HUES48 (cell line): Measurements from ENCODE around the gene FAM237B.

Experiments
- H3K27ac ChIP-seq: one replicate; pipeline ENCODE4 v1.7.0; 2013; ENCODE audit warnings: low read depth, low read length, inconsistent platforms
- H3K27me3 ChIP-seq: 2 replicates; pipeline ENCODE4 v1.6.1; 2013; ENCODE audit warnings: mild to moderate bottlenecking, low read length; ENCODE audit not compliant: control insufficient read depth, insufficient read depth
- H3K36me3 ChIP-seq: 2 replicates; pipeline ENCODE4 v1.6.1; 2013; ENCODE audit warnings: low read length; ENCODE audit not compliant: control insufficient read depth, insufficient read depth
- H3K4me1 ChIP-seq: 2 replicates; pipeline ENCODE4 v1.6.1; 2013; ENCODE audit warnings: mild to moderate bottlenecking, low read length; ENCODE audit not compliant: control insufficient read depth, insufficient read depth
- H3K4me3 ChIP-seq: 2 replicates; pipeline ENCODE4 v1.5.1; 2013; ENCODE audit warnings: mild to moderate bottlenecking, low read depth, low read length
- H3K9ac ChIP-seq: 2 replicates; pipeline ENCODE4 v1.6.1; 2013; ENCODE audit warnings: mild to moderate bottlenecking, low read depth, low read length, moderate library complexity
- H3K9me3 ChIP-seq: 2 replicates; pipeline ENCODE4 v1.6.1; 2013; ENCODE audit warnings: low read length; ENCODE audit not compliant: control insufficient read depth, insufficient read depth

FAM237B gene

DNA sequence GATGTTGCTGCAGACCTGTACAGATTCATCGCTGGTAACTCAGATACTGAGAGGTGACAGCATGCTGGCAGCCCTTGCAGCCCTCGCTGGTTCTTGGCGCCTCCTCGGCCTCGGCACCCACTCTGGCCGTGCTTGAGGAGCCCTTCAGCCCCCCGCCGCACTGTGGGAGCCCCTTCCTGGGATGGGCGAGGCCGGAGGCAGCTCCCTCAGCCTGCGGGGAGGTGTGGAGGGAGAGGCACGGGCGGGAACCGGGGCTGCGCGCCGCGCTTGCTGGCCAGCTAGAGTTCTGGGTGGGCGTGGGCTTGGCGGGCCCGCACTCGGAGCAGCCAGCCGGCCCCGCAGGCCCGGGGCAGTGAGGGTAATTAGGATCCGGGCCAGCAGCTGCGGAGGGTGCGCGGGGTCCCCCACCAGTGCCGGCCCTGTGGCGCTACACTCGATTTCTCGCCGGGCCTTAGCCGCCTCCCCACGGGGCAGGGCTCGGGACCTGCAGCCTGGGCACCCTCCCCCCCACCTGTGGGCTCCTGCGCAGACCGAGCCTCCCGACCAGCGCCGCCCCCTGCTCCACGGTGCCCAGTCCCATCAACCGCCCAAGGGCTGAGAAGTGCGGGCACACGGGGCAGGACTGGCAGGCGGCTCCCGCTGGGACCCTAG is 13.2 kb upstream of the FAM237B start:
- Histone ChIP-seq H3K9ac (no peak overlapping the region), H3K27ac (no peak overlapping the region), H3K36me3 (no peaks in the 10 kb centered on the region), H3K4me1 (no peaks in the 10 kb centered on the region), H3K27me3 (no peaks in the 10 kb centered on the region), H3K9me3 (no peaks in the 10 kb centered on the region), H3K4me3 (no peak overlapping the region)

DNA sequence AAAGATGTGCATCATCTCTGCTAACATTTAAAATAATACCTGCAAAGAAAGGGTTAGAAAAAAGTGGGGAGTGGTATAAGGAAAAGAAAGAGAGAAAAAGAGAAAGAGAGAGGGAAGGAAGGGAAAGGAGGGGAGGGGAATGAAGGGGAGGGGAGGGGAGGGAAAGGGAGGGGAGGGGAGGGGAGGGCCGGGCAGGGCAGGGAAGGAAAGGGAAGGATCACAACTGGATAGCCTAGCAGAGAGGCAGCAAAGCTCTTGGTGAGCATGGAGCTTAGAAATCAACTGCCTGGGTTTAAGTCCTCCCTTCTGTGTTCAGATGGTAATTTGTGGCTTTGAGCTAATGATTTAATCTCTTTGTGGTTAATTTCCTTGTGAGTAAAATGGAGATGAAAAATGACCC is 5.4 kb upstream of the FAM237B start:
- Histone ChIP-seq H3K27me3 (peaks cover 25% of the 10 kb centered on the region), H3K27ac (no peak overlapping the region), H3K9ac (no peak overlapping the region), H3K4me1 (0 out of 2 replicates have a peak, but pooled peaks cover 1% of the 10 kb centered on the region), H3K4me3 (no peak overlapping the region), H3K9me3 (no peaks in the 10 kb centered on the region), H3K36me3 (no peaks in the 10 kb centered on the region)

DNA sequence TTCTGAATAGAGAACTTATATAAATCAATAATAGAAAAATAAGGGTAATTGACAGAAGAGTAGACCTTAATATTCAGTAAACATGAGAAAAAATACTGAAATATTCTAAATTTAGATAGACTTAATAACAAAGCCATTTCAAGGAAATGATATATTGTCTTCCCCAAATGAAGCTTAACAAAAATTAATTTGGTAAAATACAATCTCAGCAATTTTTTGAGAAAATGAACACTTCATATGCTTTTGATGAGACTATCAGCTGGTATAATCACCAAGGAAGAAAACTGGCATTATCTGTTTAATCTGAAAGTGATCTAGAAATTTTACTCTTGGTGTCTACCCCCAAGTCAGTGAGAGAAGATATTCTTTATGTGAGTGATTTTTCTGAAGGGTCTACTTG is 1.7 kb upstream of the FAM237B start:
- Histone ChIP-seq H3K27ac (no peak overlapping the region), H3K4me3 (no peak overlapping the region), H3K9ac (no peak overlapping the region), H3K4me1 (0 out of 2 replicates have a peak, but pooled peaks cover 3% of the 10 kb centered on the region), H3K9me3 (no peaks in the 10 kb centered on the region), H3K27me3 (peaks cover 61% of the 10 kb centered on the region), H3K36me3 (no peaks in the 10 kb centered on the region)

GRCh38 chr7:90320418-90320800 is 695 bp downstream of the FAM237B start:
- H3K27me3 ChIP-seq, result peaks cover 62% of the 10 kb centered on the region
- 0 out of 2 replicates have a peak, but pooled peaks cover 3% of the 10 kb centered on the region for H3K4me1 ChIP-seq
- H3K36me3 ChIP-seq, result no peaks in the 10 kb centered on the region
- no peak overlapping the region for H3K9ac ChIP-seq
- H3K4me3 ChIP-seq, result peak overlapping the region; percentile 71; the same call in 1 of the 2 replicates
- H3K9me3 ChIP-seq, result no peaks in the 10 kb centered on the region
- no peak overlapping the region for H3K27ac ChIP-seq

GRCh38 chr7:90320014-90320413 is 1.1 kb downstream of the FAM237B start:
- H3K9ac ChIP-seq, result no peak overlapping the region
- H3K36me3 ChIP-seq, result no peaks in the 10 kb centered on the region
- 0 out of 2 replicates have a peak, but pooled peaks cover 3% of the 10 kb centered on the region for H3K4me1 ChIP-seq
- H3K9me3 ChIP-seq, result no peaks in the 10 kb centered on the region
- peaks cover 62% of the 10 kb centered on the region for H3K27me3 ChIP-seq
- no peak overlapping the region for H3K4me3 ChIP-seq
- H3K27ac ChIP-seq, result no peak overlapping the region

DNA sequence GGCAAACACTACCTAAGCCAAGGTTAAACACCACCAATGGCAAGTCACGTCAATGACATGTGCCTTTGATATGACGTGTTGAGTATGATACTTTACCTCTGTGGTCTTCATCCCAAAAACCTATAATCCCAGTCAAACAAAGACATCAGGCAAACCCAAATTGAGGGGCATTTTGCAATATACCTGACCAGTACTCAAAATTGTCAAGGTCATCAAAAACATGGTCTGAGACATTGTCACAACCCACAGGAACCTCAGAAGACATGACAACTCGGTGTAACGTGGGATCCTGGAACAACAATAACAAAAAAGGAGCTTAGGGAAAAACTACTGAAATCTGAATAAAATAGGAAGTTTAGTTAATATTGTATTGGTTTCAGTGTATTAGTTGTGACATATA is 7.2 kb downstream of the FAM237B start:
- Histone ChIP-seq H3K9ac (no peak overlapping the region), H3K9me3 (no peaks in the 10 kb centered on the region), H3K27me3 (peaks cover 11% of the 10 kb centered on the region), H3K27ac (no peak overlapping the region), H3K4me3 (no peak overlapping the region), H3K36me3 (no peaks in the 10 kb centered on the region), H3K4me1 (no peaks in the 10 kb centered on the region)

GRCh38 chr7:90312745-90313144 is 8.4 kb downstream of the FAM237B start:
- 0 out of 2 replicates have a peak, but pooled peaks cover under 1% of the 10 kb centered on the region for H3K27me3 ChIP-seq
- H3K27ac ChIP-seq, result no peak overlapping the region
- no peak overlapping the region for H3K9ac ChIP-seq
- no peaks in the 10 kb centered on the region for H3K36me3 ChIP-seq
- no peaks in the 10 kb centered on the region for H3K4me1 ChIP-seq
- H3K4me3 ChIP-seq, result no peak overlapping the region
- no peaks in the 10 kb centered on the region for H3K9me3 ChIP-seq

- H3K9me3 ChIP-seq, result no peaks in the 10 kb centered on the region
- no peak overlapping the region for H3K9ac ChIP-seq
- no peaks in the 10 kb centered on the region for H3K27me3 ChIP-seq
- no peak overlapping the region for H3K27ac ChIP-seq
- no peaks in the 10 kb centered on the region for H3K36me3 ChIP-seq
- no peak overlapping the region for H3K4me3 ChIP-seq
- H3K4me1 ChIP-seq, result no peaks in the 10 kb centered on the region
Observed at GRCh38 chr7:90311175-90311574, 9.9 kb downstream of the FAM237B start.

- Histone ChIP-seq H3K27me3 (no peaks in the 10 kb centered on the region), H3K9me3 (no peaks in the 10 kb centered on the region), H3K9ac (no peak overlapping the region), H3K27ac (no peak overlapping the region), H3K4me3 (no peak overlapping the region), H3K36me3 (no peaks in the 10 kb centered on the region), H3K4me1 (no peaks in the 10 kb centered on the region)
Observed at GRCh38 chr7:90309872-90310271, 11.2 kb downstream of the FAM237B start.

GRCh38 chr7:90303241-90303640 is 17.9 kb downstream of the FAM237B start:
- Histone ChIP-seq H3K36me3 (no peaks in the 10 kb centered on the region), H3K9me3 (no peaks in the 10 kb centered on the region), H3K4me3 (no peak overlapping the region), H3K4me1 (no peaks in the 10 kb centered on the region), H3K27me3 (no peaks in the 10 kb centered on the region), H3K9ac (no peak overlapping the region), H3K27ac (no peak overlapping the region)

GRCh38 chr7:90298145-90299038 is 22.7 kb downstream of the FAM237B start:
- H3K9ac ChIP-seq, result no peak overlapping the region
- no peak overlapping the region for H3K4me3 ChIP-seq
- no peaks in the 10 kb centered on the region for H3K27me3 ChIP-seq
- H3K36me3 ChIP-seq, result no peaks in the 10 kb centered on the region
- peaks cover 9% of the 10 kb centered on the region; the same call in 1 of the 2 replicates for H3K4me1 ChIP-seq
- peaks cover 6% of the 10 kb centered on the region for H3K9me3 ChIP-seq
- H3K27ac ChIP-seq, result no peak overlapping the region
